HCT116 (cell line): Measurements from ENCODE around the gene AARS2. TPM values are rescaled to one million over a fixed set of nuclear protein-coding genes. Genes with fewer than 3 reads are reported as not detected.

Experiments
- ATAC-seq: fragments of 200-7000 bp; cut with Tn5 transposase; 2 replicates; pipeline ENCODE4 v1.9.1; 2020; ENCODE audit warnings: mild to moderate bottlenecking, moderate library complexity
- BruUV-seq: library from RNA; stranded (reverse); fragments of 400-500 nt; replicated peaks from 2 replicates; lab custom pipeline; 2021; lab: Mats Ljungman, UMichigan
- CTCF ChIA-PET: fragments of 300-600 bp; sonication (Branson Sonifier 250); formaldehyde crosslinking; loops from one replicate; lab custom pipeline; 2021; ENCODE audit warnings: antibody characterized with exemption; lab: Charles Lee
- POLR2A ChIA-PET: fragments of 300-600, 350-600 bp; sonication (Branson Sonifier 250); formaldehyde crosslinking; loops from one replicate; lab custom pipeline; 2021; ENCODE audit warnings: antibody characterized with exemption; lab: Charles Lee
- RAD21 ChIA-PET, 2 experiments: fragments of 300-600 bp; sonication (Branson Sonifier 250); formaldehyde crosslinking; loops; one replicate each; lab custom pipeline; 2023; ENCODE audit warnings: low total read pairs in 2 of 2; ENCODE audit not compliant: uncharacterized antibody in 2 of 2, unreplicated experiment in 2 of 2, low non-redundant PET in 1 of 2; lab: Charles Lee
- DNase-seq: peaks from one replicate; pipeline ENCODE4 v3.0.0-alpha.2; 2010; ENCODE audit warnings: low read depth, low spot score
- H2AFZ ChIP-seq: fragments of 200-600 bp; shearing (Covaris generic), sonication (generic); 2 replicates; pipeline ENCODE4 v1.6.1; 2017; ENCODE audit warnings: low read depth, mixed run types, mixed read lengths, antibody characterized with exemption, low read length; ENCODE audit not compliant: poor library complexity, severe bottlenecking
- H3K27ac ChIP-seq: 2 replicates; pipeline ENCODE4 v1.5.1; 2012; ENCODE audit warnings: low read depth, low read length
- H3K27me3 ChIP-seq: fragments of 200-600 bp; sonication (generic); 2 replicates; pipeline ENCODE4 v1.6.1; 2016; ENCODE audit warnings: mixed run types, low read length, mixed read lengths; ENCODE audit not compliant: insufficient read depth
- H3K36me3 ChIP-seq, 2 experiments: fragments of 200-500 bp in 1 of 2; fragments of 200-600 bp in 1 of 2; sonication (Bioruptor generic) in 1 of 2; sonication (generic) in 1 of 2; 2 replicates each; pipeline versions ENCODE4 v1.5.1 to v1.6.1; 2014 to 2016; ENCODE audit warnings: low read length in 2 of 2, inconsistent platforms in 1 of 2, mixed read lengths in 1 of 2, mixed run types in 1 of 2; ENCODE audit not compliant: insufficient read depth in 2 of 2, control insufficient read depth in 1 of 2
- H3K4me1 ChIP-seq, 2 experiments: fragments of 200-600 bp in 1 of 2; sonication (generic) in 1 of 2; 2 replicates each; pipeline versions ENCODE4 v1.5.1 to v1.6.1; 2012 to 2017; ENCODE audit warnings: low read length in 2 of 2, inconsistent platforms in 1 of 2, mild to moderate bottlenecking in 1 of 2, mixed read lengths in 1 of 2, mixed run types in 1 of 2, moderate library complexity in 1 of 2; ENCODE audit not compliant: insufficient read depth in 2 of 2, control insufficient read depth in 1 of 2
- H3K4me2 ChIP-seq: fragments of 200-600 bp; sonication (generic); 2 replicates; pipeline ENCODE4 v1.6.1; 2017; ENCODE audit warnings: mixed run types, low read length, mixed read lengths
- H3K4me3 ChIP-seq, 2 experiments: fragments of 200-600 bp in 1 of 2; sonication (generic) in 1 of 2; replicated peaks in 1 of 2; 2 replicates each; pipeline ENCODE4 v1.5.1; 2011 to 2016; ENCODE audit warnings: low read length in 2 of 2, control low read depth in 1 of 2, low read depth in 1 of 2, mild to moderate bottlenecking in 1 of 2, mixed read lengths in 1 of 2, mixed run types in 1 of 2
- H3K79me2 ChIP-seq: fragments of 200-600 bp; sonication (generic); 2 replicates; pipeline ENCODE4 v1.6.1; 2017; ENCODE audit warnings: mild to moderate bottlenecking, mixed run types, low read length, moderate library complexity, mixed read lengths; ENCODE audit not compliant: insufficient read depth
- H3K9ac ChIP-seq: fragments of 200-600 bp; sonication (generic); 2 replicates; pipeline ENCODE4 v1.6.1; 2016; ENCODE audit warnings: low read length, mixed read lengths
- H3K9me2 ChIP-seq: fragments of 200-600 bp; sonication (generic), shearing (Covaris generic); 2 replicates; pipeline ENCODE4 v1.6.1; 2017; ENCODE audit warnings: mixed run types, mild to moderate bottlenecking, moderate library complexity; ENCODE audit not compliant: insufficient read depth
- H3K9me3 ChIP-seq, 2 experiments: fragments of 200-500 bp in 1 of 2; fragments of 200-600 bp in 1 of 2; sonication (Bioruptor generic) in 1 of 2; sonication (generic) in 1 of 2; 2 replicates each; pipeline ENCODE4 v1.6.1; 2014 to 2017; ENCODE audit warnings: low read length in 2 of 2, mixed read lengths in 2 of 2, inconsistent platforms in 1 of 2, low read depth in 1 of 2, mild to moderate bottlenecking in 1 of 2, mixed run types in 1 of 2, moderate library complexity in 1 of 2; ENCODE audit not compliant: control insufficient read depth in 1 of 2, insufficient read depth in 1 of 2
- H4K20me1 ChIP-seq: fragments of 200-600 bp; sonication (generic), shearing (Covaris generic); 2 replicates; pipeline ENCODE4 v1.6.1; 2017; ENCODE audit warnings: mixed run types, mild to moderate bottlenecking, moderate library complexity; ENCODE audit not compliant: insufficient read depth
- CBX3 ChIP-seq: IDR thresholded peaks from 2 replicates; pipeline ENCODE4 v1.6.1; 2012; ENCODE audit warnings: low read depth
- CEBPB ChIP-seq: IDR thresholded peaks from 2 replicates; pipeline ENCODE4 v1.6.1; 2012; ENCODE audit warnings: low read depth
- EGR1 ChIP-seq: IDR thresholded peaks from 2 replicates; pipeline ENCODE4 v1.6.1; 2012; ENCODE audit warnings: low read depth
- ELF1 ChIP-seq: IDR thresholded peaks from 2 replicates; pipeline ENCODE4 v1.6.1; 2012; ENCODE audit warnings: low read depth, borderline replicate concordance
- EZH2 ChIP-seq: fragments of 200-600 bp; sonication (generic); IDR thresholded peaks from 2 replicates; pipeline ENCODE4 v1.6.1; 2017; ENCODE audit warnings: antibody characterized with exemption, mixed run types
- EZH2phosphoT487 ChIP-seq: fragments of 200-600 bp; IDR thresholded peaks from 2 replicates; pipeline ENCODE4 v1.6.1; 2018; ENCODE audit warnings: antibody characterized with exemption, borderline replicate concordance
- JUND ChIP-seq: IDR thresholded peaks from 2 replicates; pipeline ENCODE4 v1.6.1; 2012
- POLR2AphosphoS5 ChIP-seq: IDR thresholded peaks from 2 replicates; pipeline ENCODE4 v1.6.1; 2011; ENCODE audit warnings: mild to moderate bottlenecking, low read depth, low read length, moderate library complexity
- SP1 ChIP-seq: IDR thresholded peaks from 2 replicates; pipeline ENCODE4 v1.6.1; 2012; ENCODE audit warnings: low read depth
- SRF ChIP-seq: IDR thresholded peaks from 2 replicates; pipeline ENCODE4 v1.6.1; 2012; ENCODE audit warnings: low read depth
- ZFX ChIP-seq: fragments of 450-650 bp; IDR thresholded peaks from 2 replicates; pipeline ENCODE4 v1.6.1; 2017
- intact Hi-C: fragments of 100-400 bp; cut with micrococcal nuclease; formaldehyde crosslinking; loops from 2 replicates; pipeline ENCODE4 v1.10.0; 2022
- total RNA-seq: library from RNA; stranded (reverse); gene quantifications from one replicate; pipeline ENCODE4 v1.2.1, GENCODE V29; 2021; ENCODE audit not compliant: unreplicated experiment
- TF ChIP-seq, protein P1 (sequence below): IDR thresholded peaks from 2 replicates; pipeline ENCODE4 v1.6.1; 2012
- TF ChIP-seq, protein P2 (sequence below): IDR thresholded peaks from 2 replicates; pipeline ENCODE4 v1.6.1; 2012
- TF ChIP-seq, protein P3 (sequence below), 3 experiments: fragments of 200-600 bp in 1 of 3; sonication (generic) in 1 of 3; IDR thresholded peaks in 2 of 3; conservative IDR thresholded peaks in 1 of 3; 2 replicates each; pipeline ENCODE4 v1.5.1; 2012 to 2017; ENCODE audit warnings: low read depth in 2 of 3, low read length in 2 of 3, antibody characterized with exemption in 1 of 3, borderline replicate concordance in 1 of 3, control low read depth in 1 of 3, mild to moderate bottlenecking in 1 of 3, mixed read lengths in 1 of 3, mixed run types in 1 of 3, moderate library complexity in 1 of 3; ENCODE audit not compliant: insufficient read depth in 1 of 3

The AARS2 gene
- total RNA-seq, 1 experiment from 2014 or later: 14.9 TPM

DNA sequence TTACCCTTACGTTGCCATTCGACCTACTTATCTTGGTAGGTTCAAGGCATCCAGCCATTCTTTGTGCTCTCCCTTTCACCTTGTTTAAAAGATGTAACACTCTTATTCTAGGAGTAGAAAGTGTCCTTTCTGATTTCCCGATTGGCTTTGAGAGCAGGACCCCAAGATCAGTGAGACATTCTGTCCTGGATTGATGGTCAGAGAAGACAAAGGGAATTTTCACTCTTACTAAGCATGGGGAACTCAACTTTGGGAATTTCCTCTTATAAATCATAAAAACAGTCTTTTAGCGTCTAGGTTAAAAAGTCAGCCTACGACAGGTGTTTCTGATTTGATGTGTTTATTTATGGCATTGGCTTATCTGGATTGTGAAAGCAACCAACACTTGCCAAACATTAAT is 2.8 kb upstream of the AARS2 start:
- intact Hi-C loops: no loop called here

More for the DNA sequence above, 2.8 kb upstream of the AARS2 start:
- peaks cover 6 to 16% of the 10 kb centered on the region in 2 experiments for H3K4me1 ChIP-seq
- no peak overlapping the region for H3K4me3 ChIP-seq
- H3K27ac ChIP-seq: no peak overlapping the region
- ChIA-PET POLR2A (no interaction called here), CTCF (no interaction called here), RAD21 (no interaction called here)
- H3K36me3 ChIP-seq: peaks cover 9 to 11% of the 10 kb centered on the region in 2 experiments; a peak in 3 of 4 replicates
- no peaks in the 10 kb centered on the region for H3K9me2 ChIP-seq
- H3K79me2 ChIP-seq: peaks cover 19% of the 10 kb centered on the region
- BruUV-seq: no TSS peak
- no peaks in the 10 kb centered on the region for H3K9me3 ChIP-seq
- H4K20me1 ChIP-seq: no peaks in the 10 kb centered on the region
- DNase-seq (no peak), ATAC-seq (no peak)
- H3K27me3 ChIP-seq: peaks cover 18% of the 10 kb centered on the region; the same call in 1 of the 2 replicates
- no peak overlapping the region for H3K4me2 ChIP-seq
- H3K9ac ChIP-seq: no peak overlapping the region
- no peak overlapping the region for H2AFZ ChIP-seq
- TF ChIP-seq CBX3 (no peak), EZH2phosphoT487 (no peak), SP1 (no peak), EGR1 (no peak), ELF1 (no peak), ZFX (no peak), POLR2AphosphoS5 (no peak), EZH2 (no peak), JUND (no peak), CEBPB (no peak), SRF (no peak)
- TF ChIP-seq, protein P1, sequence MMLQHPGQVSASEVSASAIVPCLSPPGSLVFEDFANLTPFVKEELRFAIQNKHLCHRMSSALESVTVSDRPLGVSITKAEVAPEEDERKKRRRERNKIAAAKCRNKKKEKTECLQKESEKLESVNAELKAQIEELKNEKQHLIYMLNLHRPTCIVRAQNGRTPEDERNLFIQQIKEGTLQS: no peak
- TF ChIP-seq, protein P2, sequence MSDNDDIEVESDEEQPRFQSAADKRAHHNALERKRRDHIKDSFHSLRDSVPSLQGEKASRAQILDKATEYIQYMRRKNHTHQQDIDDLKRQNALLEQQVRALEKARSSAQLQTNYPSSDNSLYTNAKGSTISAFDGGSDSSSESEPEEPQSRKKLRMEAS: no peak
- TF ChIP-seq, protein P3, sequence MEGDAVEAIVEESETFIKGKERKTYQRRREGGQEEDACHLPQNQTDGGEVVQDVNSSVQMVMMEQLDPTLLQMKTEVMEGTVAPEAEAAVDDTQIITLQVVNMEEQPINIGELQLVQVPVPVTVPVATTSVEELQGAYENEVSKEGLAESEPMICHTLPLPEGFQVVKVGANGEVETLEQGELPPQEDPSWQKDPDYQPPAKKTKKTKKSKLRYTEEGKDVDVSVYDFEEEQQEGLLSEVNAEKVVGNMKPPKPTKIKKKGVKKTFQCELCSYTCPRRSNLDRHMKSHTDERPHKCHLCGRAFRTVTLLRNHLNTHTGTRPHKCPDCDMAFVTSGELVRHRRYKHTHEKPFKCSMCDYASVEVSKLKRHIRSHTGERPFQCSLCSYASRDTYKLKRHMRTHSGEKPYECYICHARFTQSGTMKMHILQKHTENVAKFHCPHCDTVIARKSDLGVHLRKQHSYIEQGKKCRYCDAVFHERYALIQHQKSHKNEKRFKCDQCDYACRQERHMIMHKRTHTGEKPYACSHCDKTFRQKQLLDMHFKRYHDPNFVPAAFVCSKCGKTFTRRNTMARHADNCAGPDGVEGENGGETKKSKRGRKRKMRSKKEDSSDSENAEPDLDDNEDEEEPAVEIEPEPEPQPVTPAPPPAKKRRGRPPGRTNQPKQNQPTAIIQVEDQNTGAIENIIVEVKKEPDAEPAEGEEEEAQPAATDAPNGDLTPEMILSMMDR (IDR thresholded peaks at IDR 0.05 in 2 of 3, conservative IDR thresholded peaks at IDR 0.05 in 1 of 3; ENCODE audit: borderline replicate concordance in 1 of 3, insufficient read depth in 1 of 3, low read depth in 2 of 3, low read length in 2 of 3): no peak
